H1 (cell line): Measurements from ENCODE around the gene PTPRJ. TPM values are rescaled to one million over a fixed set of nuclear protein-coding genes. Genes with fewer than 3 reads are reported as not detected.

Source experiments
- CTCF ChIA-PET: fragments of 300-600 bp; sonication (Branson Sonifier 250); formaldehyde crosslinking; loops from one replicate; lab custom pipeline; 2021; ENCODE audit not compliant: partially characterized antibody; lab: Charles Lee
- POLR2A ChIA-PET: fragments of 300-600 bp; sonication (Branson Sonifier 250); formaldehyde crosslinking; loops from one replicate; lab custom pipeline; 2021; ENCODE audit warnings: inconsistent platforms; ENCODE audit not compliant: partially characterized antibody; lab: Charles Lee
- DNase-seq, 2 experiments: peaks; one replicate each; pipeline versions ENCODE4 v3.0.0 to v3.0.0-alpha.2; 2010 to 2022; ENCODE audit warnings: low spot score in 2 of 2, low read depth in 1 of 2, mixed read lengths in 1 of 2
- FAIRE-seq: peaks from 2 replicates; lab custom pipeline; 2011; peaks lifted over from hg19 to GRCh38; lab: Jason Lieb, UNC
- H2AFZ ChIP-seq: 2 replicates; pipeline ENCODE4 v1.8.1; 2012; ENCODE audit warnings: low read length, inconsistent platforms
- H2AK5ac ChIP-seq: 2 replicates; pipeline ENCODE4 v1.6.1; 2013; ENCODE audit warnings: low read depth, low read length
- H2BK120ac ChIP-seq: replicated peaks from 2 replicates; pipeline ENCODE3; 2013; ENCODE audit warnings: low read depth, low read length, inconsistent platforms
- H2BK12ac ChIP-seq: 2 replicates; pipeline ENCODE4 v1.6.1; 2013; ENCODE audit warnings: low read depth, low read length
- H2BK15ac ChIP-seq: 2 replicates; pipeline ENCODE4 v1.6.1; 2013; ENCODE audit warnings: low read length
- H2BK20ac ChIP-seq: 2 replicates; pipeline ENCODE4 v1.6.1; 2013; ENCODE audit warnings: low read length
- H2BK5ac ChIP-seq: 2 replicates; pipeline ENCODE4 v1.6.1; 2013; ENCODE audit warnings: low read depth, low read length
- H3K14ac ChIP-seq: 2 replicates; pipeline ENCODE4 v1.6.1; 2013; ENCODE audit warnings: inconsistent platforms; ENCODE audit not compliant: insufficient read length
- H3K18ac ChIP-seq: 2 replicates; pipeline ENCODE4 v1.6.1; 2013; ENCODE audit warnings: low read length; ENCODE audit errors: extremely low read depth
- H3K23ac ChIP-seq: 2 replicates; pipeline ENCODE4 v1.6.1; 2013; ENCODE audit warnings: inconsistent platforms; ENCODE audit not compliant: insufficient read length
- H3K23me2 ChIP-seq: 2 replicates; pipeline ENCODE4 v1.6.1; 2013; ENCODE audit warnings: low read depth, low read length
- H3K27ac ChIP-seq: 2 replicates; pipeline ENCODE4 v1.6.1; 2011; ENCODE audit warnings: low read depth, low read length, inconsistent platforms
- H3K27me3 ChIP-seq, 4 experiments: replicated peaks in 1 of 4; 1 replicate in 1 of 4; 2 replicates in 3 of 4; pipeline versions ENCODE4 v1.6.1 to v1.8.1; 2011 to 2013; ENCODE audit warnings: low read length in 3 of 4, mild to moderate bottlenecking in 3 of 4, inconsistent platforms in 2 of 4, mixed read lengths in 2 of 4, moderate library complexity in 1 of 4; ENCODE audit not compliant: control insufficient read depth in 3 of 4, insufficient read depth in 3 of 4; ENCODE audit errors: extremely low read depth in 1 of 4
- H3K36me3 ChIP-seq, 4 experiments: 2 replicates each; pipeline versions ENCODE4 v1.6.1 to v1.8.1; 2011 to 2013; ENCODE audit warnings: mild to moderate bottlenecking in 4 of 4, low read length in 3 of 4, moderate library complexity in 2 of 4, control low read depth in 1 of 4, inconsistent platforms in 1 of 4; ENCODE audit not compliant: insufficient read depth in 4 of 4, control insufficient read depth in 2 of 4
- H3K4ac ChIP-seq: replicated peaks from 2 replicates; pipeline ENCODE3; 2013; ENCODE audit warnings: low read length, low read depth, mixed read lengths, inconsistent platforms; ENCODE audit not compliant: insufficient read length
- H3K4me1 ChIP-seq, 4 experiments: replicated peaks in 1 of 4; 1 replicate in 1 of 4; 2 replicates in 3 of 4; pipeline versions ENCODE4 v1.6.1 to v1.8.1; 2011 to 2013; ENCODE audit warnings: low read length in 3 of 4, inconsistent platforms in 2 of 4, mixed read lengths in 1 of 4; ENCODE audit not compliant: insufficient read depth in 4 of 4, control insufficient read depth in 3 of 4
- H3K4me2 ChIP-seq, 2 experiments: 2 replicates each; pipeline versions ENCODE4 v1.6.1 to v1.8.1; 2011 to 2013; ENCODE audit warnings: low read depth in 2 of 2, low read length in 2 of 2, control low read depth in 1 of 2, inconsistent platforms in 1 of 2, mild to moderate bottlenecking in 1 of 2; ENCODE audit not compliant: insufficient read depth in 1 of 2
- H3K4me3 ChIP-seq, 4 experiments: fragments of 200-600, 300-600 bp in 1 of 4; sonication (generic), shearing (Covaris generic), sonication (Bioruptor Twin) in 1 of 4; 2 replicates each; pipeline versions ENCODE4 v1.5.1 to v1.8.1; 2011 to 2016; ENCODE audit warnings: low read length in 4 of 4, low read depth in 3 of 4, control low read depth in 2 of 4, inconsistent platforms in 2 of 4, mild to moderate bottlenecking in 2 of 4, mixed read lengths in 1 of 4, moderate library complexity in 1 of 4; ENCODE audit not compliant: insufficient read depth in 2 of 4; ENCODE audit errors: extremely low read depth in 1 of 4
- H3K56ac ChIP-seq: replicated peaks from 2 replicates; pipeline ENCODE3; 2013; ENCODE audit warnings: low read depth, mild to moderate bottlenecking, mixed read lengths, low read length, inconsistent platforms; ENCODE audit not compliant: insufficient read length
- H3K79me1 ChIP-seq: 2 replicates; pipeline ENCODE4 v1.6.1; 2013; ENCODE audit warnings: low read depth, low read length, control low read depth
- H3K79me2 ChIP-seq, 2 experiments: 2 replicates each; pipeline versions ENCODE4 v1.6.1 to v1.8.1; 2012 to 2013; ENCODE audit warnings: low read length in 2 of 2, mild to moderate bottlenecking in 2 of 2, inconsistent platforms in 1 of 2; ENCODE audit not compliant: insufficient read depth in 2 of 2, control insufficient read depth in 1 of 2
- H3K9ac ChIP-seq, 4 experiments: replicated peaks in 1 of 4; 1 replicate in 1 of 4; 2 replicates in 3 of 4; pipeline versions ENCODE4 v1.6.1 to v1.8.1; 2011 to 2013; ENCODE audit warnings: low read depth in 3 of 4, low read length in 3 of 4, control low read depth in 2 of 4, mild to moderate bottlenecking in 2 of 4, moderate library complexity in 2 of 4, inconsistent platforms in 1 of 4; ENCODE audit errors: extremely low read depth in 1 of 4
- H3K9me3 ChIP-seq, 2 experiments: 2 replicates each; pipeline versions ENCODE4 v1.6.1 to v1.8.1; 2012 to 2013; ENCODE audit warnings: mild to moderate bottlenecking in 2 of 2, moderate library complexity in 2 of 2, control low read depth in 1 of 2, inconsistent platforms in 1 of 2, low read depth in 1 of 2, low read length in 1 of 2, mixed read lengths in 1 of 2; ENCODE audit not compliant: insufficient read depth in 2 of 2
- H4K20me1 ChIP-seq, 2 experiments: replicated peaks in 1 of 2; 2 replicates each; pipeline versions ENCODE3 to v1.8.1; 2011 to 2013; ENCODE audit warnings: inconsistent platforms in 2 of 2, low read length in 2 of 2, mild to moderate bottlenecking in 1 of 2; ENCODE audit not compliant: insufficient read depth in 2 of 2, control insufficient read depth in 1 of 2
- H4K5ac ChIP-seq: 2 replicates; pipeline ENCODE4 v1.6.1; 2013; ENCODE audit warnings: low read length, low read depth, mixed read lengths, inconsistent platforms; ENCODE audit not compliant: insufficient read length
- H4K8ac ChIP-seq: 2 replicates; pipeline ENCODE4 v1.8.0; 2013; ENCODE audit warnings: mild to moderate bottlenecking, moderate library complexity, low read length, inconsistent platforms; ENCODE audit not compliant: insufficient read depth; ENCODE audit errors: extremely low read depth
- H4K91ac ChIP-seq: replicated peaks from 2 replicates; pipeline ENCODE3; 2013; ENCODE audit warnings: low read length, mixed read lengths, inconsistent platforms; ENCODE audit not compliant: insufficient read length
- BCL11A ChIP-seq, 2 experiments: IDR thresholded peaks; one replicate each; pipeline ENCODE4 v1.6.1; 2011; ENCODE audit warnings: low read depth in 2 of 2, low read length in 2 of 2, mild to moderate bottlenecking in 2 of 2
- CBX8 ChIP-seq: fragments of 300-800, 300-1000 bp; sonication (generic); IDR thresholded peaks from 2 replicates; pipeline ENCODE4 v1.7.1; 2016; ENCODE audit warnings: low read depth, low read length, borderline replicate concordance
- CHD2 ChIP-seq: IDR thresholded peaks from 2 replicates; pipeline ENCODE4 v1.6.1; 2012; ENCODE audit warnings: low read length, improper control_type of control experiment
- CTBP2 ChIP-seq: IDR thresholded peaks from 2 replicates; pipeline ENCODE4 v1.7.0; 2011; ENCODE audit warnings: borderline replicate concordance, mild to moderate bottlenecking, moderate library complexity, mixed read lengths, low read length; ENCODE audit not compliant: insufficient read depth, insufficient read length
- EP300 ChIP-seq, 2 experiments: IDR thresholded peaks; 1 replicate in 1 of 2; 2 replicates in 1 of 2; pipeline ENCODE4 v1.6.1; 2011 to 2012; ENCODE audit warnings: low read depth in 2 of 2, low read length in 2 of 2, mild to moderate bottlenecking in 2 of 2, borderline replicate concordance in 1 of 2, inconsistent platforms in 1 of 2, moderate library complexity in 1 of 2
- FOSL1 ChIP-seq: IDR thresholded peaks from 2 replicates; pipeline ENCODE4 v1.6.1; 2011; ENCODE audit warnings: mild to moderate bottlenecking, low read depth, low read length, moderate library complexity; ENCODE audit not compliant: insufficient read depth
- HDAC2 ChIP-seq, 2 experiments: fragments of 300-600 bp in 1 of 2; sonication (generic) in 1 of 2; IDR thresholded peaks; 2 replicates each; pipeline ENCODE4 v1.6.1; 2011 to 2012; ENCODE audit warnings: low read depth in 2 of 2, low read length in 2 of 2, mild to moderate bottlenecking in 2 of 2, moderate library complexity in 2 of 2, borderline replicate concordance in 1 of 2, inconsistent platforms in 1 of 2
- HDAC6 ChIP-seq: IDR thresholded peaks from one replicate; pipeline ENCODE4 v1.7.1; 2012; ENCODE audit warnings: low read depth, mild to moderate bottlenecking, inconsistent platforms, low read length, moderate library complexity
- SAP30 ChIP-seq: fragments of 300-600 bp; sonication (generic); IDR thresholded peaks from 2 replicates; pipeline ENCODE4 v1.7.1; 2012; ENCODE audit warnings: low read length, moderate library complexity, mild to moderate bottlenecking, inconsistent platforms; ENCODE audit not compliant: insufficient read depth, insufficient replicate concordance
- SP2 ChIP-seq: IDR thresholded peaks from 2 replicates; pipeline ENCODE4 v1.6.1; 2012; ENCODE audit warnings: mild to moderate bottlenecking, low read length, inconsistent platforms
- TAF1 ChIP-seq: IDR thresholded peaks from 2 replicates; pipeline ENCODE4 v1.6.1; 2011; ENCODE audit warnings: mild to moderate bottlenecking, low read depth, low read length
- TAF7 ChIP-seq: optimal IDR thresholded peaks from 2 replicates; pipeline ENCODE3; 2011; ENCODE audit warnings: low read depth, mild to moderate bottlenecking, inconsistent platforms, low read length, moderate library complexity, borderline replicate concordance
- TBP ChIP-seq: IDR thresholded peaks from 2 replicates; pipeline ENCODE4 v1.6.1; 2011; ENCODE audit warnings: low read depth, low read length, improper control_type of control experiment
- WGBS, 2 experiments: shearing (Covaris generic) in 1 of 2; methylation state at CpG; one replicate each; pipeline versions ENCODE4 v1.1.6 to v1.1.7; 2013 to 2015; ENCODE audit warnings: low lambda C conversion rate in 2 of 2, mixed read lengths in 2 of 2, inconsistent platforms in 1 of 2, low coverage in 1 of 2, missing lambda C conversion rate in 1 of 2; ENCODE audit not compliant: insufficient replicate concordance in 2 of 2, insufficient coverage in 1 of 2, insufficient read length in 1 of 2; ENCODE audit errors: extremely low coverage in 1 of 2, missing lambda C conversion rate in 1 of 2; 5-methylcytosine and 5-hydroxymethylcytosine counted together
- polyA plus RNA-seq, 7 experiments: library from polyadenylated mRNA; depleted of rRNA in 3 of 7; stranded (reverse) in 5 of 7; unstranded in 2 of 7; fragments of >200 nt in 5 of 7; fragments of 200-250 nt in 2 of 7; gene quantifications; 1 replicate in 5 of 7; 2 replicates in 1 of 7; 4 replicates in 1 of 7; pipeline versions ENCODE4 v1.2.1 to v1.2.3, GENCODE V29; 2011 to 2013; ENCODE audit warnings: missing spikeins in 2 of 7, mixed read lengths in 2 of 7
- total RNA-seq: library from RNA; stranded (reverse); fragmentation: NEBNext Ultra II Directional; extraction: Animal tissue kit (Norgen Biotek cat#: 25700); gene quantifications from 2 replicates; pipeline ENCODE4 v1.2.1, GENCODE V29; 2021

Gene PTPRJ
- total and polyA plus RNA-seq, 2 of the 8 experiments (the other 6 are each of a cell fraction or from before 2014, with no cell fraction given): 4.4 to 22.6 TPM

DNA sequence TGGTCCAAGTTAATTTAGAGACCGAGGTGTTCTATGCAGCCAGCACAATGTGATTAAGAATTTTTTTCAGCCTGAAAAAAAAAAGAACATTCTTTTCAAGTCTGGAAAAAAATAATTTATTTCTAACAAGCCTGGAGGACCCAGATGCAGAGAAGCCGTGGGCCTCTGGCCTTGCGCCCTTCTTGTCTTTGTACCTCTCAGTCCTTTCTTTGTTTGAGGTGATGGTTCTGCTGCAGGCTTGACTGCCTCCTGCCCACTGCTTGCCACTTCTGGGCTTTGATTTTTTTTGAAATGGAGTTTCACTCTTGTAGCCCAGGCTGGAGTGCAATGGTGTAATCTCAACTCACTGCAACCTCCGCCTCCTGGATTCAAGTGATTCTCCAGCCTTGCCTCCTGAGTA is 7.2 kb upstream of the PTPRJ start:
- Histone ChIP-seq H2AFZ (no peak overlapping the region), H4K20me1 (no peaks in the 10 kb centered on the region), H2BK20ac (no peak overlapping the region), H3K4ac (no peak overlapping the region), H3K4me1 (peaks cover 0 to 12% (median 6%) of the 10 kb centered on the region in 4 experiments), H3K23me2 (no peaks in the 10 kb centered on the region), H3K36me3 (no peaks in the 10 kb centered on the region), H3K4me2 (no peak overlapping the region; a peak in 1 of 4 replicates), H4K91ac (no peak overlapping the region), H3K18ac (no peak overlapping the region), H3K27ac (no peak overlapping the region), H3K14ac (no peak overlapping the region), H2BK12ac (peak overlapping the region; percentile 94; the same call in 1 of the 2 replicates), H2BK5ac (no peak overlapping the region), H3K79me1 (no peaks in the 10 kb centered on the region), H2BK120ac (no peak overlapping the region), H2AK5ac (no peak overlapping the region), H3K4me3 (no peak overlapping the region), H2BK15ac (no peak overlapping the region; the same call in 1 of the 2 replicates), H3K56ac (no peak overlapping the region), H3K23ac (no peak overlapping the region), H3K9me3 (no peaks in the 10 kb centered on the region), H4K8ac (no peak overlapping the region), H3K27me3 (no peaks in the 10 kb centered on the region), H3K79me2 (no peaks in the 10 kb centered on the region), H4K5ac (no peak overlapping the region), H3K9ac (no peak overlapping the region)
- 91% methylated on average over 4 of the region's 4 CpGs; no CpG with 5 or more reads in 1 of the 2 experiments for WGBS, 2 experiments
- CTCF ChIA-PET: interaction anchor here (1.0 to 1.6 kb wide), 3 partner anchors 39 to 139 kb away, joined by 3 to 4 read pairs (median 3); no protein-coding TSS in a partner anchor
- POLR2A ChIA-PET: interaction anchor here (1.2 kb wide), 1 partner anchor 11 kb away, joined by 4 read pairs; no protein-coding TSS in a partner anchor
- no peak for FAIRE-seq
- DNase-seq: no peak
- TF ChIP-seq CHD2: no peak
- no peak for TF ChIP-seq CBX8
- no peak for TF ChIP-seq TBP
- no peak for TF ChIP-seq FOSL1
- TF ChIP-seq SAP30: no peak
- no peak for TF ChIP-seq TAF1
- TF ChIP-seq TAF7: no peak
- TF ChIP-seq HDAC2 (IDR thresholded peaks at IDR 0.05; ENCODE audit: borderline replicate concordance in 1 of 2, low read depth in 2 of 2, low read length in 2 of 2): no peak
- no peak for TF ChIP-seq EP300 (IDR thresholded peaks at IDR 0.05; ENCODE audit: borderline replicate concordance in 1 of 2, low read depth in 2 of 2, low read length in 2 of 2)
- no peak for TF ChIP-seq CTBP2
- TF ChIP-seq BCL11A (IDR thresholded peaks at IDR 0.05; ENCODE audit: low read depth in 2 of 2, low read length in 2 of 2): no peak
- no peak for TF ChIP-seq SP2
- TF ChIP-seq HDAC6: no peak
